GM23338 (cell line): Measurements from ENCODE around the gene CACNG8.

Experiments
- CREB1 ChIP-seq: fragments of 250-450 bp; sonication (Bioruptor Pico); IDR thresholded peaks from 2 replicates; pipeline ENCODE4 v1.5.0; 2020; ENCODE audit warnings: low read depth, mild to moderate bottlenecking, moderate library complexity
- CTCF ChIP-seq, 2 experiments: fragments of 200-600 bp in 1 of 2; sonication (generic) in 1 of 2; conservative IDR thresholded peaks; 2 replicates each; pipeline versions ENCODE4 v1.5.1 to v1.6.1; 2016 to 2017; ENCODE audit warnings: antibody characterized with exemption in 2 of 2, low read depth in 2 of 2, mild to moderate bottlenecking in 2 of 2, moderate library complexity in 1 of 2
- EZH2 ChIP-seq: fragments of 200-600 bp; sonication (generic); IDR thresholded peaks from one replicate; pipeline ENCODE4 v1.8.0; 2017; ENCODE audit warnings: antibody characterized with exemption, mild to moderate bottlenecking, low read depth; ENCODE audit not compliant: unreplicated experiment
- EZH2phosphoT487 ChIP-seq: fragments of 200-600 bp; sonication (generic); IDR thresholded peaks from one replicate; pipeline ENCODE4 v1.8.1; 2018; ENCODE audit warnings: antibody characterized with exemption; ENCODE audit not compliant: unreplicated experiment
- JUNB ChIP-seq: IDR thresholded peaks from one replicate; pipeline ENCODE4 v1.6.1; 2016; ENCODE audit warnings: antibody characterized with exemption; ENCODE audit not compliant: unreplicated experiment
- NANOG ChIP-seq: IDR thresholded peaks from 2 replicates; pipeline ENCODE4 v1.6.1; 2016; ENCODE audit warnings: antibody characterized with exemption, borderline replicate concordance
- POLR2AphosphoS5 ChIP-seq: IDR thresholded peaks from 2 replicates; pipeline ENCODE4 v1.6.1; 2016; ENCODE audit warnings: antibody characterized with exemption, low read depth
- STAT1 ChIP-seq: IDR thresholded peaks from one replicate; pipeline ENCODE4 v1.6.1; 2016; ENCODE audit warnings: antibody characterized with exemption; ENCODE audit not compliant: unreplicated experiment
- ZNF114 ChIP-seq: fragments of 250-450 bp; sonication (Bioruptor Pico); IDR thresholded peaks from 2 replicates; pipeline ENCODE4 v1.5.0; 2020; ENCODE audit warnings: mild to moderate bottlenecking, moderate library complexity
- ZNF331 ChIP-seq: fragments of 250-450 bp; sonication (Bioruptor Pico); IDR thresholded peaks from 2 replicates; pipeline ENCODE4 v1.5.0; 2020; ENCODE audit warnings: low read depth, mild to moderate bottlenecking, moderate library complexity
- TF ChIP-seq, protein P1 (sequence below): IDR thresholded peaks from one replicate; pipeline ENCODE4 v1.6.1; 2018; ENCODE audit warnings: antibody characterized with exemption; ENCODE audit not compliant: unreplicated experiment

GRCh38 chr19:54029930-54030490, 67.3 kb downstream of the CACNG8 start:
- TF ChIP-seq CTCF (conservative IDR thresholded peaks at IDR 0.05; ENCODE audit: low read depth in 2 of 2) (peak; percentile 72 to 88), POLR2AphosphoS5 (no peak), STAT1 (no peak), EZH2phosphoT487 (no peak), JUNB (no peak), EZH2 (no peak), CREB1 (CRISPR knock-in tag) (no peak), NANOG (no peak), ZNF331 (CRISPR knock-in tag) (no peak), ZNF114 (CRISPR knock-in tag) (no peak)
- TF ChIP-seq, protein P1, sequence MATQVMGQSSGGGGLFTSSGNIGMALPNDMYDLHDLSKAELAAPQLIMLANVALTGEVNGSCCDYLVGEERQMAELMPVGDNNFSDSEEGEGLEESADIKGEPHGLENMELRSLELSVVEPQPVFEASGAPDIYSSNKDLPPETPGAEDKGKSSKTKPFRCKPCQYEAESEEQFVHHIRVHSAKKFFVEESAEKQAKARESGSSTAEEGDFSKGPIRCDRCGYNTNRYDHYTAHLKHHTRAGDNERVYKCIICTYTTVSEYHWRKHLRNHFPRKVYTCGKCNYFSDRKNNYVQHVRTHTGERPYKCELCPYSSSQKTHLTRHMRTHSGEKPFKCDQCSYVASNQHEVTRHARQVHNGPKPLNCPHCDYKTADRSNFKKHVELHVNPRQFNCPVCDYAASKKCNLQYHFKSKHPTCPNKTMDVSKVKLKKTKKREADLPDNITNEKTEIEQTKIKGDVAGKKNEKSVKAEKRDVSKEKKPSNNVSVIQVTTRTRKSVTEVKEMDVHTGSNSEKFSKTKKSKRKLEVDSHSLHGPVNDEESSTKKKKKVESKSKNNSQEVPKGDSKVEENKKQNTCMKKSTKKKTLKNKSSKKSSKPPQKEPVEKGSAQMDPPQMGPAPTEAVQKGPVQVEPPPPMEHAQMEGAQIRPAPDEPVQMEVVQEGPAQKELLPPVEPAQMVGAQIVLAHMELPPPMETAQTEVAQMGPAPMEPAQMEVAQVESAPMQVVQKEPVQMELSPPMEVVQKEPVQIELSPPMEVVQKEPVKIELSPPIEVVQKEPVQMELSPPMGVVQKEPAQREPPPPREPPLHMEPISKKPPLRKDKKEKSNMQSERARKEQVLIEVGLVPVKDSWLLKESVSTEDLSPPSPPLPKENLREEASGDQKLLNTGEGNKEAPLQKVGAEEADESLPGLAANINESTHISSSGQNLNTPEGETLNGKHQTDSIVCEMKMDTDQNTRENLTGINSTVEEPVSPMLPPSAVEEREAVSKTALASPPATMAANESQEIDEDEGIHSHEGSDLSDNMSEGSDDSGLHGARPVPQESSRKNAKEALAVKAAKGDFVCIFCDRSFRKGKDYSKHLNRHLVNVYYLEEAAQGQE, result no peak
